H9 (cell line): ENCODE measurements around the gene CXCR3. TPM values are rescaled to one million over a fixed set of nuclear protein-coding genes. Genes with fewer than 3 reads are reported as not detected.

Source experiments
- total RNA-seq: library from RNA; stranded (reverse); gene quantifications from 2 replicates; pipeline ENCODE4 v1.2.1, GENCODE V29; 2021

The CXCR3 gene
- total RNA-seq, 1 experiment from 2014 or later, result not detected

Other genes with a start within 250 kb of the CXCR3 start
- 108 and 116 TPM in 2 replicates for gene OGT, start 85.4 kb downstream of the CXCR3 start, total RNA-seq
- gene GCNA, start 40.1 kb downstream of the CXCR3 start, total RNA-seq, result 0.48 and 0.96 TPM in 2 replicates
- gene CXorf49, start 99.8 kb upstream of the CXCR3 start, total RNA-seq, result not detected in 2 replicates
- gene CXorf49B, start 144.8 kb upstream of the CXCR3 start, total RNA-seq, result not detected in 2 replicates